Transverse colon (tissue), 4 donors: ENCODE measurements around the gene RRAGD. TPM values are rescaled to one million over a fixed set of nuclear protein-coding genes. Genes with fewer than 3 reads are reported as not detected.
A peak's percentile ranks its signal among the peaks of the same experiment; 100 is the strongest.

ENCODE experiments used
- DNase-seq: peaks from one replicate; pipeline ENCODE4 v3.0.0-alpha.2; 2019
- H3K27ac ChIP-seq, 4 donors: fragments of 200-600 bp; sonication (generic); 2 replicates each; pipeline ENCODE4 v1.5.1; 2016 to 2018; ENCODE audit warnings: inconsistent platforms in 4 of 4
- H3K27me3 ChIP-seq: fragments of 200-600 bp; sonication (generic); 2 replicates; pipeline ENCODE4 v1.5.1; 2017; ENCODE audit warnings: inconsistent platforms
- H3K36me3 ChIP-seq, 4 donors: fragments of 200-600 bp; sonication (generic); 2 replicates each; pipeline ENCODE4 v1.5.1; 2017 to 2019; ENCODE audit warnings: inconsistent platforms in 4 of 4
- H3K4me1 ChIP-seq, 4 donors: fragments of 200-600 bp; sonication (generic); 2 replicates each; pipeline ENCODE4 v1.5.1; 2017 to 2020; ENCODE audit warnings: inconsistent platforms in 4 of 4
- H3K4me3 ChIP-seq, 4 donors: fragments of 200-600 bp; sonication (generic); 1 replicate in 1 of 4; 2 replicates in 3 of 4; pipeline versions ENCODE4 v1.5.1 to v1.6.1; 2017 to 2019; ENCODE audit warnings: inconsistent platforms in 4 of 4
- H3K9me3 ChIP-seq, 2 donors: fragments of 200-600 bp; sonication (generic); 2 replicates each; pipeline ENCODE4 v1.5.1; 2017 to 2019; ENCODE audit warnings: inconsistent platforms in 2 of 2
- EP300 ChIP-seq: sonication (generic); formaldehyde crosslinking; IDR thresholded peaks from one replicate; pipeline ENCODE4 v1.6.1; 2017; ENCODE audit warnings: antibody characterized with exemption, low read depth
- POLR2A ChIP-seq: fragments of 450-650 bp; IDR thresholded peaks from one replicate; pipeline ENCODE4 v1.6.1; 2016; ENCODE audit warnings: antibody characterized with exemption, mild to moderate bottlenecking, moderate library complexity
- POLR2AphosphoS5 ChIP-seq, 3 donors: sonication (generic); formaldehyde crosslinking; IDR thresholded peaks; one replicate each; pipeline ENCODE4 v1.6.1; 2016; ENCODE audit warnings: antibody characterized with exemption in 3 of 3
- WGBS, 2 donors: methylation state at CpG; one replicate each; pipeline ENCODE4 v1.1.5; 2018; ENCODE audit warnings: low coverage in 1 of 2; 5-methylcytosine and 5-hydroxymethylcytosine counted together
- in situ Hi-C, 4 donors: fragments of 200-750 bp; cut with MboI; loops; one replicate each; pipeline versions ENCODE4 v1.15.0 to v1.15.1; 2017; ENCODE audit warnings: low sequenced_read_pairs in 3 of 4, low pct_ligation_motif_present in 1 of 4, low pct_unique_long_range_greater_than_20kb in 1 of 4
- intact Hi-C: fragments of 100-400 bp; cut with DNase I; formaldehyde crosslinking; loops from one replicate; pipeline ENCODE4 v1.15.1; 2023; ENCODE audit warnings: low total_unique reads
- total RNA-seq, 4 donors: library from RNA; depleted of rRNA; stranded (reverse); fragments of >200 nt; gene quantifications; one replicate each; pipeline ENCODE4 v1.1.0, GENCODE V29; 2016
- TF ChIP-seq, protein P1 (sequence below), 5 experiments: fragments of 200-600 bp in 3 of 5; fragments of 450-650 bp in 2 of 5; sonication (generic) in 3 of 5; IDR thresholded peaks; 1 replicate in 2 of 5; 2 replicates in 3 of 5; pipeline ENCODE4 v1.5.1; 2016 to 2017; ENCODE audit warnings: antibody characterized with exemption in 5 of 5, inconsistent platforms in 3 of 5, mild to moderate bottlenecking in 2 of 5, moderate library complexity in 1 of 5

Gene RRAGD
- total RNA-seq, 4 donors from 2014 or later: 0.80 to 7.0 (median 2.2) TPM

DNA sequence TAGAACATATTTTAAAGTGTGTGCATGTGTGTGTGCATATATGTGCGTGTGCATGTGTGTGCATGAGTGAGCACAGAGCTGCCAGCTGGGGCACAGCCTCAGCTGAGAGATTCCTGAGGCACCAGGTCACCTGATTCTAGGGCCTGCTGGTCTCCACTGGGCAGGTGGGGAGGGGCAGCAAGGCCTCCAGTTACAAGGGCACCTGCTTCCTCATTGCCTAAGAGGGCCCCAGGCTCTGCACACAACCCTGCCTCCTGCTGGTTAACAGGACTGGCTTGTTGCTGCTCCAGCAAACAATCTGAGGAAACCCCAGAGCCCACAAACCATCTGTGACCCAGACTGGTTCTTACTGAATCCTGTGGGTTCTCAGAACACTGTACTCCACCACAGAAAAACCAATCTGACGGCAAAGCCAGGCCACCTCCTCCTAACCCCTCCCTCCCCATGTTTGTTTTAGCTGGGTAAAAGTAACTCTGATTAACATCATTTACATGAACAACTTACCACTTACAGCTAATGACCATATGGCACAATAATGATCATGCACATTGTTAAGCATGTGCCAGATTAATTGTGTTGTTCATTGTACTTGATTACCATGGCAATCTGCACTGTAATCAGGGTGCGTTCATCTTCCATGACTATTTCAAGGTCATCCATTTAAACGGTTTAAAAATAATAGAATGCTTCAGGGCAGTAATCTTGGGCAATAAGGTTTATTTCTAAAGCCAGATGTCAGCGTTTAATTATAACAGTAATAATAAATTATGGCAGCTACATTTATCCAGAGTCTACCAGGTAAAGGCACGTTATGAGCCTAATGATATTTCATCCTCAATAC, 36.4 kb downstream of the RRAGD start:
- intact Hi-C loops (no loop called here), in situ Hi-C loops (no loop called here)
- Histone ChIP-seq H3K4me1 (peaks cover 0 to 16% (median 4%) of the 10 kb centered on the region in 4 donors), H3K27me3 (no peaks in the 10 kb centered on the region), H3K27ac (no peak overlapping the region), H3K4me3 (no peak overlapping the region), H3K9me3 (no peaks in the 10 kb centered on the region), H3K36me3 (no peaks in the 10 kb centered on the region)
- WGBS, 2 donors: 51 to 64% methylated on average over 5 to 6 of the region's 6 CpGs
- peak; percentile 83 for DNase-seq
- TF ChIP-seq POLR2A (no peak), POLR2AphosphoS5 (IDR thresholded peaks at IDR 0.05) (peak in 1 of 3 donors; percentile 24), EP300 (no peak)
- TF ChIP-seq, protein P1, sequence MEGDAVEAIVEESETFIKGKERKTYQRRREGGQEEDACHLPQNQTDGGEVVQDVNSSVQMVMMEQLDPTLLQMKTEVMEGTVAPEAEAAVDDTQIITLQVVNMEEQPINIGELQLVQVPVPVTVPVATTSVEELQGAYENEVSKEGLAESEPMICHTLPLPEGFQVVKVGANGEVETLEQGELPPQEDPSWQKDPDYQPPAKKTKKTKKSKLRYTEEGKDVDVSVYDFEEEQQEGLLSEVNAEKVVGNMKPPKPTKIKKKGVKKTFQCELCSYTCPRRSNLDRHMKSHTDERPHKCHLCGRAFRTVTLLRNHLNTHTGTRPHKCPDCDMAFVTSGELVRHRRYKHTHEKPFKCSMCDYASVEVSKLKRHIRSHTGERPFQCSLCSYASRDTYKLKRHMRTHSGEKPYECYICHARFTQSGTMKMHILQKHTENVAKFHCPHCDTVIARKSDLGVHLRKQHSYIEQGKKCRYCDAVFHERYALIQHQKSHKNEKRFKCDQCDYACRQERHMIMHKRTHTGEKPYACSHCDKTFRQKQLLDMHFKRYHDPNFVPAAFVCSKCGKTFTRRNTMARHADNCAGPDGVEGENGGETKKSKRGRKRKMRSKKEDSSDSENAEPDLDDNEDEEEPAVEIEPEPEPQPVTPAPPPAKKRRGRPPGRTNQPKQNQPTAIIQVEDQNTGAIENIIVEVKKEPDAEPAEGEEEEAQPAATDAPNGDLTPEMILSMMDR (IDR thresholded peaks at IDR 0.05): peak in 3 of 5 experiments; percentile 27 to 45 (median 36)

DNA sequence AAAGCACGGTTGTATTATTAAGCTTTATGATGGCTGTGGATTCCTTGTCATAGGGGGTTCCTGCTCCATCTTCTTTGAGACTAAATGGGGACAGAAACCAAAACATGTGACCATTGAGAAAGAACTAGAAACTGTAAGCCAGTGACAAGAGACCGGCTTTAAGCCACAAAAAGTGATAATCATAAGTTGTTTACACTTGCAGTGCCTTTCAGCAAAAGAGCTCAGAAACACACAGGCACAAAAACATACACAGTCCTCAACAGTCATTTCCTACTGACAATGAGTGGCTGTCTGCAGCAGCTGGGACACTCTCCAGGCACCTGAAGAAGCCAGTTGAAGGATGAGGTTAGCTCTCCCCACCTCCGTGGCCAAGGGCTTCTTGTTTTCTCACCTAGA, 39.6 kb downstream of the RRAGD start:
- Histone ChIP-seq H3K4me3 (no peak overlapping the region), H3K36me3 (no peaks in the 10 kb centered on the region), H3K9me3 (no peaks in the 10 kb centered on the region), H3K27ac (peak overlapping the region; percentile 14 to 53 (median 21)), H3K4me1 (peaks cover 0 to 26% (median 12%) of the 10 kb centered on the region in 4 donors), H3K27me3 (no peaks in the 10 kb centered on the region)
- TF ChIP-seq POLR2AphosphoS5 (IDR thresholded peaks at IDR 0.05): no peak
- TF ChIP-seq POLR2A: no peak
- TF ChIP-seq EP300: no peak
- TF ChIP-seq, protein P1 (IDR thresholded peaks at IDR 0.05): no peak
- 30 to 37% methylated on average over 3 of the region's 3 CpGs for WGBS, 2 donors
- in situ Hi-C loops (loop anchor here in 2 of 4 donors (25.0 kb wide), 2 partner anchors 260 to 385 kb away; partner anchors contain the start of gene SRSF12 (in 1 of the 2)), intact Hi-C loops (loop anchor here (5.0 kb wide), 1 partner anchor 230 kb away; no protein-coding TSS in a partner anchor)
- DNase-seq: peak; percentile 12

DNA sequence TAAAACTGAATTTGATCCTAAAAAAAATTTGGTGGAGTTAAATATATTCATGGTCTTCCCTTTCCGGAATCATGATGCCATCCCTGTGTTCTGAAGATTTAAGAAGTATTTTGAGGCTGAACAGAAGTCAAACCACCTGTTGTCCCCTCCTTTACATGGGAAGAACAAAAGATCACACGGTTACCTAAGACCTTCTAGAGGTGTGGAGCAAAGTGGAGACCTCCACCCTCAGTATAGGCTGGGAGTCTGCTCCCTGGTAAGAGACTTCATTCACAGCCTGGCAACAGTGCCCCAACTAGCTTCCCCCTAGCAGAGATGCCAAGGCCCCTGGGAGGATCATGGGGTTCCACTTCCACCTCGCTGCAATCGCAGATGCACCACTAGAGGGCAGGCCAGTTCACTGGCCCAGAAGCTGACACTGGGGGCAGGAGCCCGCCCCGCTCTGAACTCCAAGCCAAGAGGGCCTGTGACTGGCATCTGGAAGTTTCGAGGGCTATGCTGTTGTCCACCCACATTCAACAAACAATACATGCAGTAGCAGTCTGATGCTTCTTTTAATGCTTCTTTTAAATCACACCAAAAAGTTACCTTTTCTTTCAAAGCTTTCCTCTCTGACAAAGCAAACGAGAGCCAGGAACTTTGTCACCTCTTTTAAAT, 40.1 kb downstream of the RRAGD start:
- H3K27me3 ChIP-seq: no peaks in the 10 kb centered on the region
- no peaks in the 10 kb centered on the region for H3K36me3 ChIP-seq
- peak overlapping the region; percentile 14 to 53 (median 21) for H3K27ac ChIP-seq
- no peak for TF ChIP-seq POLR2A
- no peak for TF ChIP-seq POLR2AphosphoS5 (IDR thresholded peaks at IDR 0.05)
- TF ChIP-seq, protein P1 (IDR thresholded peaks at IDR 0.05): peak; percentile 78 to 94 (median 91)
- intact Hi-C loops (loop anchor here (5.0 kb wide), 1 partner anchor 230 kb away; no protein-coding TSS in a partner anchor), in situ Hi-C loops (loop anchor here in 2 of 4 donors (25.0 kb wide), 2 partner anchors 260 to 385 kb away; partner anchors contain the start of gene SRSF12 (in 1 of the 2))
- H3K4me1 ChIP-seq: peaks cover 0 to 26% (median 12%) of the 10 kb centered on the region in 4 donors
- H3K4me3 ChIP-seq: no peak overlapping the region
- WGBS, 2 donors: 26 to 62% methylated on average over 3 to 8 of the region's 8 CpGs
- no peaks in the 10 kb centered on the region for H3K9me3 ChIP-seq
- DNase-seq: peak; percentile 85

DNA sequence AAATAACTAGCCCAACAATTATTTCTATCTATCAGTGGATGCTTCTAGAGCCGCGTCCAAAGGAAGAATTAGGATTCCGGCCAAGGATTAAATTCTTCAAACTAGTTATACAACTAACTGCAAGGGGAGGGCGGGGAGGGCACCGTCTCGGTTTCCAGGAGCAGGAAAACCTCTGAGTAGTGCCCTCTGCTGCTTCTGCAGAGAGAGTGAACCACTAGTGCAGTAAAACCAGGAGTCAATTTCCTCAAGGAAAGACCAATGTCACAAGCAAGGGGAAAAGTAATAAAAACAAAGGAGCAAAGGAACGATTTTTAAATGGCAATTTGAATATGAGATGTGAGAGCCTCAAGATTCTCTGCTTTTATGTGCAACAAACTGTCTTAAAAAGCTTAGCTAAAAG, 43.1 kb downstream of the RRAGD start:
- Histone ChIP-seq H3K27ac (peak overlapping the region in 3 of 4 donors; percentile 5 to 33 (median 27)), H3K9me3 (no peaks in the 10 kb centered on the region), H3K27me3 (no peaks in the 10 kb centered on the region), H3K36me3 (no peaks in the 10 kb centered on the region), H3K4me3 (no peak overlapping the region), H3K4me1 (peaks cover 0 to 20% (median 10%) of the 10 kb centered on the region in 4 donors)
- in situ Hi-C loops: loop anchor here in 2 of 4 donors (25.0 kb wide), 2 partner anchors 257 to 382 kb away; partner anchors contain the start of gene SRSF12 (in 1 of the 2)
- peak; percentile 65 for DNase-seq
- intact Hi-C loops: no loop called here
- TF ChIP-seq, protein P1 (IDR thresholded peaks at IDR 0.05): peak; percentile 28 to 52 (median 40)
- TF ChIP-seq POLR2A: no peak
- 9 to 13% methylated on average over 7 of the region's 7 CpGs for WGBS, 2 donors
